Measurements from ENCODE around the gene CFAP100. TPM values are rescaled to one million over a fixed set of nuclear protein-coding genes. Genes with fewer than 3 reads are reported as not detected.

Gene CFAP100
- total RNA-seq, 1 experiment from 2014 or later, result not detected

DNA sequence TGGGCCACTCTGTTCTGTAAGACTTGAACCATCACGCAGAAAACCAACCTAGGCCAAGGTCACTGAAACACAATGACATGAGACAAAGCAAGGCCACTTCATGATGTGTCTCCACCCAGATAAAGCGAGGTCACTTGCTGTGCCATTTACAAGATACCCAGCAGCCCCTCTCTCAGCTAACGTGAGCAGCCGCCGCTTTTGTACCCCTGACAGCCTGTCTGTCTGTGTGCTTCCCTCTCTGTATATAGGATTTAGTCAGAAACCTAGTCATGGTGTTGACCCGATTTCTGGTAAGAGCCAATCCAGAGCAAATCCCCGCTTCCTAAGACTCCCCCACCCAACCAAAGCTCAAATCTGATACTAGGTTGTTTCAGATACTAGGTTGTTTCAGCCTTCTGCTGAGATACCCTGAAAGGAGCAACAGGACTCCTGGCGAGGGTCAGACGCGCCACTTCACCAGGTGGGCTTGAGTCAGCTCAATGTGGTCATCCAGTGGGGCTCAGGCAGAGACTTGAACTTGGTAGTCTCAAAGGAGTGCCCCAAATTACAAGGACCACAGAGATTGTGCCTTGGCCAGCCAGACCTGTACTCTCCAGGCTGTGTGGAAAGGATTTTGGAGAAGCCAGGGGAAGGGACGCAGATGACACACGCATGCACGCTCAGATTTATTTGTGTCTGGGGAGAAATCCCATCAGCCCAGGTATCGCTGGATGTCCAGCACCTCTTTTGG is 84.0 kb downstream of the CFAP100 start:
- no peak for DNase-seq (ENCODE audit: low read depth)

DNA sequence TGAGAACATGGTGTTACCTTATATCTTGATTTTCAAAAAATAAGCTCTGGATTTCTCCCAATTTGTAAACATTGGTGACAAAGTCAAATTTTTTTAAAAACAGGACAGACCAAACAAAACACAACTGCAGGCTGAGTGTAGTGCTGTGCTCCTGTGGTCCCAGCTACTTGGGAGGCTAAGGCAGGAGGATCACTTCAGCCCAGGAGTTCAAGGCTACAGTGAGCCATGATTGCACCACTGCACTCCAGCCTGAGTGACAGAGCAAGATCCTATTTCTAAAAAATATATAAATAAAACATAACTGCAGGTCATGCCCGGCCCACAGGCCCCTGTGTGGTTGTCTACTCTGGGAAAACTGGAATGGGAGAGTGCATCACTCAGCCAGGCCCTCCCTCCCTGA is 84.9 kb downstream of the CFAP100 start:
- no peak for DNase-seq (ENCODE audit: low read depth)

DNA sequence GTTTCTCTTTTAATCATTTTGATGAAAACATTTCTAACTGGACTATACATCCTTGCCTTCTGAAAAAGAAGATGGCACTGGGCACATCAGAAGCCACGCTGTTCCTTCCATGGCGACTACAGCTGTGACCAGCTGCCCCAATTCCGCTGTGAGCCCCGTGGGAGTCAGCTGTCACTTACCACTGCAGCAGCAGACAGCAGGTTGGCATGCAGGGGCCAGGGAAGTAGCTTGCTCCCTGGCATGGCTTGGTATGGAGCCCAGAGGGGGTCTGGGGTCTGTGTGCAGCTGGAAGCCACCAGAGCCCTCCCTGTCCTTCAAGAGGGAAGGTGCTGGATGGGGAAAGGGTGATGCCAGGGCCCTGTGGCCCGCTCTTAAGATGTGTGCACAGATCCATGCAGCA is 85.5 kb downstream of the CFAP100 start:
- no peak for DNase-seq (ENCODE audit: low read depth)

DNA sequence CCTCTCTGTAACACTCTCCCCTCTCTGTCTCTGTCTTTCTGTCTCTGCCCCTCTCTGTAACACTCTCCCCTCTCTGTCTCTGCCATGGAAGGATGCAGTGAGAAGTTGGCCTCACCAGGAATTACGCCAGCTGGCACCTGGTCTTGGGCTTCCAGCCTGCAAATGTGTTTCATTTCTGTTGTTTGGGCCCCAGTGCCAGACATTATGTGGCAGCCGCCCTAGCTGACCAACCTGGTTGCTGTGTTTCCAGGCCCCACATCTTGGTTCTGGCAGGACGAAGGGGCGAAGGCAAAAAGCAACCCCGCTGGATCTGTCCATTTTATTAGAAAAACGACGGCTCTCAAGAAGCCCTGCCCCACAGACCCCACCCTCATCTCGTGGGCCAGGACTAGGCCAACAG is 86.2 kb downstream of the CFAP100 start:
- DNase-seq (ENCODE audit: low read depth), result no peak

DNA sequence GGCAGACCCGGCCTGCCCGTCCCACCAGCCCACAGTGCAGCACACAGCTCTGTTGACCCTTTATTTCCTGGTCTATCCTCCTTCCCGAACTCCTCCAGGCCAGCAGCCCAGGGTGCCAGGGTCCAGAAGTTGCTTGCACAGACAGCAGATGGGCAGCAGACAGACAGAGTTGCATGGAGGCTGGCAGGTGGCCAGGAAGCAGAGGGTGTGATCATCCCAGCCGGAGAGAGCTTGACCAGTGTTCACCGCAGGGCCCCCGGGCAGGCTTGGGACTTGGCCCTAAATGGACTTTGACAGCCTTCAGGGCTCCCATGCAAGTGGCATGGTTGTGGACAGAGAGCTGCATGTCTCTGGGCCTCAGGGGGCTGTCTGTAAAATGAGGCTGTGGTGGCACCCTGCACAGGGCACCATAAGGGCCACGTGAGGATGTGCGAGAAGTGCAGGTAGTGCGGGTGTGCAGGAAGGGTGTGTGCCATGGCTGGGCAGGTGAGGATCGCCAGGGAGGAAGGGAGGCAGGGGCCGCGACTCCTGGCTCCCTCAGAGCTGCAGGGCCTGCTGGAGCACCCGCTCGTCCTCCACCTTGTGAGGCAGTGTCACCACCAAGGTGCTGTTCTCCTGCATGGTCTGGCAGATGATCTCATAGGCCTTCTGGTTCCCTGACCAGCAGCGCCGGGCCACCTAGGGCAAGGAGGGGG is 87.2 kb downstream of the CFAP100 start:
- no peak for DNase-seq (ENCODE audit: low read depth)

DNA sequence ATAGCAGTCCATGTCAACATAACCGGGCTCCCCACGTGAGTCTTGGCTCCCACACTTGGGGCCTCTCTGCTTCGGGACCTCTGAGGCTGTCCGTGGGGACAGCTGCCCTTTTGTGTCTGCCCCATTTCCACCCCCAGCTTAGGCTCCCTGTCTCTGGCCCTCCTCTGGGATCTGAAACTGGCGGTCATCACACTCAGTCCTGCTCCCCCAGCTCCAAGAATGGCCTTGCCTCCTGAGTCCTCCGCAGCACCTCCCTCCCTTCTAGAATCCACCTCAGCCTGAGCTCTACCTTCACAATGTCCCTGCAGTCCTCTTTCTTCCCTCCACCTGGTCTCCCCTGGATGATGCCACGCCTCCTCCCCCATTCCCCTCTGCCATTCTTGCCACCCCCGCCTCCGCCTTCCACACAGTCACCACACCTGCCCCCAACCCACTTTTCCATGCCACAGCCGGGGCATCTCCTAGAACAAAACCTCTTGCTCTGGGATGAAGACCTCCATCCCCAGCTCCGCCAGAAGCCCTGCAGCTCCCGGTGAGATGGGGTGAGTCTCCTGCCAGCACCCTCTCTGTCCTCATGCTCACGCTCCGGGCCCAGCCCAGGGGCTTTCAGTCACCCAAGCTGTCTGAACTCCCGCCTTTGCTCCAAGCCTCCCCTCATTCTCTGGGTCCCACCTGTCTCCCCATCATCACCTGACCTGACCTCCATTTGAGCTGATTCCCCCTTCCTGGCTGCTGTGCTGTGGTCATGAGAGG is 88.0 kb downstream of the CFAP100 start:
- DNase-seq (ENCODE audit: low read depth), result no peak

DNA sequence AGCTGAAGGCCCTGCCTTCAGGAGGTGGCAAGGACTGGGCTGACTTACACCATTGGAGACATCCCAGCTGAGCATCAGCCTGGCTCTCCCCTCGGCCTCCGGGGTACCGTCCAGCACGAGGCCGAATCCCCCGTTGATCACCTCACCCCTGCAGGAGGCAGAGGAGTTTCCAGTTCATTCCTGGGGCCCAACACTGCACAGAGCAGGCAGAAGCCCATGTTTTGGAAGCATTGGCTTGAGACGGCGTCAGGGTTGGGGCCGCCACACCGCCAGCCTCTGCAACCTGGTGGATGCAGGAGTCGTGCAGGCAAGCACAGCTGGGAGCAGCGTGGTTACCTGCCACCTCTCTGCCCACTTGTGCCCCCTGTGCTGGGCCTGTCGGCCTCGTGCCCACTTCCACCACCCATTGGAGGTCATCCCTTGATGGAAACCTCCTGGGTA is 88.6 kb downstream of the CFAP100 start:
- no peak for DNase-seq (ENCODE audit: low read depth)

DNA sequence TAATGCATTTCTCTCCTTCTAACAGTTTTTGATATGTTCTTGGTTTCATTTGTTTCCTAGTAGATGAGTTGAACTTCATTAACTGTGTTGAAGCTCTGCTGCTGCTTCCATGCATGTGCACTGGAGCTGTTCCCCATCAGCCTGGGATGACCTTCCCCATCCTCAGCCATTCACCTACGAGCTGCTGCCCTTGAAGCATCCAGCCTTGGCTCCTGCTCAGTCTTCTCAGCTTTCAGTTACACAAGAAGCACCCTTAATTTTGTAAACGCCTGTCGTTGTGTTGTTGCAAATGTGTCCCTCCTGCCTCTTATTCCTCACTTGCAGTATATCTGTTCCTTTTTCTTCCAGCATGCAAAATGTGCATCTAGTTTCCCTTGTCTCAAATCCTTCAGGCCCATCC is 89.4 kb downstream of the CFAP100 start:
- DNase-seq (ENCODE audit: low read depth), result no peak

DNA sequence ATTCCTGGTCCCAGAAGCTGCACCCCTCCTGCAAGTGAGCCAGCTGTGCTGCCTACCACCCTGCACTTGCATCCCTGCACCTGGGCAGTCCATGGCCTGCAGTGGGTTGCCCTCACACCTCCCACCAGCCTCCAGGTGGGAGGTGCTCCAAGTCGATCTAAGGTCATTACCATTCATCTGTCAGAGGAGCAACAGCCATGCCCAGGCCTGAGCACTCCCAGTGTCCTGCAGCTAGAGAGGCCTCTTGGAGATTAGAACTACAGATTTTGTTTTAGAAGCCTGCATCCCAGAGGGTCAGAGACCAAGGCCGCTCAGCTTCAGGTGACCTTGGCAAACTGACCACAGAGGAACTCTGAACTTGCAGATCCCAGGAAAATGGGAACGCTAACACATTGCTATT is 90.0 kb downstream of the CFAP100 start:
- DNase-seq (ENCODE audit: low read depth), result no peak

DNA sequence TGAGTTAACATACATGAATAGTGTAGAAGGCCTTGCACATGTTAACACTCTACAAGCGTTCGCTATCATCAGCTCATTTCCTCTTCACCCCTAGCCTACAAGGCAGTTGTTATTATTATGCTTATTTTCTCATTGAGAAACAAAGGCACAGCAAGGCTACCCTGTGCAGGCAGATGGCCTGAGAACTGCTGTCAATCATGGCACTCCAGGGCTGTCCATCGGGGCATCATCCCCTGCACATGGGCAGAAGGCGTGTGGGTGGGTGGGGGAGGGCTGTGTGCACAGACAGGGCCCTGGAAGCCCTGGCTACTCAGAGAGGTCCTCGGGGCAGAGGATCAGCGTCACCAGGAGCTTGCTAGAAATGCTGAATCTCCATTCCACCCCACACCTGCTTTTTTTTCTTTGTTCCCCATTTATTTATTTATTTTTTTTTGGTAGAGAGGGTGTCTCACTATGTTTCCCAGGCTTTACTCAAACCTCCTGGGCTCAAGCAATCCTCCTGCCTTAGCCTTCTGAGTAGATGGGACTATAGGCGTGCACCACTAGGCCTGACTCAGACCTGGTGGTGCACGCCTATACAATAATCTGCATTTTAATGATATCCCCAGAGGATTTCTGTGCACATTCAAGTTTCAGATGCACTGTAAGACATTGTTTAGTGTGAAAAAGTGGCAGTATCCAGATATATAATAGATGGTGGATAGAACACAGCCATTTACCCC is 90.6 kb downstream of the CFAP100 start:
- no peak for DNase-seq (ENCODE audit: low read depth)

DNA sequence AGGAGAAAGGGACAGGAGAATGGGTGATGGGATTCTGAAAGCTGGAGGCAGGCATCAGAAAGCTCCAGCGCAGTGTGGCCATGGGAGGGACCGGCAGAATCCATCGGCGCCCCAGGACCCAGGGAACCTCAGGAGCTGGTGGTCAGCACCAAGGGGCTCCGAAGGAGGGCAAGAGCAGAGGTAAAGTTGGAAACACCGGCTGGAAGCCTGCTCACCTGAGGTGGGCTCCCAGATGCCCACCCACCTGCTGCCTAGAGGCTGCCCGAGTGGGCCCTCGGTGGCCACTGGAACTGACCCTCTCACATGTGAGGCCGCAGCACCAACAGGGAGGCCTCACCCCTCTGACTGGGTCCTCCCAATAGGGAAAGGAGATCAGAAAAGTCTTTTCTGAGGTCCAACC is 91.2 kb downstream of the CFAP100 start:
- no peak for DNase-seq (ENCODE audit: low read depth)

Other genes with a start within 250 kb of the CFAP100 start
- 0.54 and 1.2 TPM in 2 replicates for gene ALDH1L1, start 214.3 kb upstream of the CFAP100 start, total RNA-seq (2014; rRNA removed; shearing (Covaris generic))
- 0.10 TPM in 1 of 2 replicates, not detected in the other for gene KLF15, start 37.5 kb upstream of the CFAP100 start, total RNA-seq (2014; rRNA removed; shearing (Covaris generic))
- gene ZXDC, start 81.0 kb downstream of the CFAP100 start, total RNA-seq (2014; rRNA removed; shearing (Covaris generic)), result 13.5 and 26.6 TPM in 2 replicates
- gene UROC1, start 122.9 kb downstream of the CFAP100 start, total RNA-seq (2014; rRNA removed; shearing (Covaris generic)), result 0.02 TPM in 1 of 2 replicates, not detected in the other
- not detected in 2 replicates for gene CHST13, start 129.2 kb downstream of the CFAP100 start, total RNA-seq (2014; rRNA removed; shearing (Covaris generic))
- gene C3orf22, start 164.0 kb downstream of the CFAP100 start, total RNA-seq (2014; rRNA removed; shearing (Covaris generic)), result not detected in 2 replicates

Data from M059J (cell line).